Loucy (cell line): ENCODE measurements around the gene ERI2.

Experiments used
- H2AFZ ChIP-seq: fragments of 200-600 bp; sonication (generic); 2 replicates; pipeline ENCODE4 v1.6.0; 2016; ENCODE audit warnings: antibody characterized with exemption, mild to moderate bottlenecking, low read length, moderate library complexity
- H3F3A ChIP-seq: fragments of 200-600 bp; 2 replicates; pipeline ENCODE4 v1.6.0; 2016; ENCODE audit warnings: antibody characterized with exemption, low read depth, mild to moderate bottlenecking
- H3K27me3 ChIP-seq: fragments of 200-600 bp; sonication (generic); 2 replicates; pipeline ENCODE4 v1.6.1; 2014; ENCODE audit warnings: low read length, mild to moderate bottlenecking; ENCODE audit not compliant: insufficient read depth, poor library complexity, severe bottlenecking
- H3K36me3 ChIP-seq: fragments of 200-600 bp; sonication (generic); 2 replicates; pipeline ENCODE4 v1.6.1; 2016; ENCODE audit warnings: low read length; ENCODE audit not compliant: insufficient read depth
- H3K4me1 ChIP-seq: fragments of 200-600 bp; sonication (generic); 2 replicates; pipeline ENCODE4 v1.5.1; 2014; ENCODE audit warnings: low read length, mild to moderate bottlenecking; ENCODE audit not compliant: insufficient read depth, poor library complexity, severe bottlenecking
- H3K4me2 ChIP-seq: fragments of 200-600 bp; sonication (generic); 2 replicates; pipeline ENCODE4 v1.6.0; 2014; ENCODE audit warnings: antibody characterized with exemption, low read length, low read depth, mild to moderate bottlenecking; ENCODE audit not compliant: poor library complexity, severe bottlenecking
- H3K4me3 ChIP-seq: fragments of 200-600 bp; sonication (generic); 2 replicates; pipeline ENCODE4 v1.5.1; 2014; ENCODE audit warnings: low read length, mild to moderate bottlenecking, mixed read lengths; ENCODE audit not compliant: poor library complexity, severe bottlenecking
- H3K79me2 ChIP-seq: fragments of 200-600 bp; sonication (generic); 2 replicates; pipeline ENCODE4 v1.6.1; 2014; ENCODE audit warnings: low read length; ENCODE audit not compliant: insufficient read depth
- H3K9ac ChIP-seq: fragments of 200-600 bp; sonication (generic); 2 replicates; pipeline ENCODE4 v1.6.0; 2014; ENCODE audit warnings: mild to moderate bottlenecking, low read depth, low read length, moderate library complexity; ENCODE audit not compliant: poor library complexity, severe bottlenecking
- H3K9me2 ChIP-seq: fragments of 200-600 bp; sonication (generic); replicated peaks from 2 replicates; pipeline ENCODE4 v1.6.1; 2016; ENCODE audit warnings: low read depth, low read length, mixed read lengths
- H3K9me3 ChIP-seq: fragments of 200-600 bp; sonication (generic); 2 replicates; pipeline ENCODE4 v1.6.1; 2014; ENCODE audit warnings: mild to moderate bottlenecking, antibody characterized with exemption, low read length, low read depth; ENCODE audit not compliant: insufficient read depth
- H4K20me1 ChIP-seq: fragments of 200-600 bp; sonication (generic); 2 replicates; pipeline ENCODE4 v1.6.0; 2014; ENCODE audit warnings: antibody characterized with exemption, low read length, mild to moderate bottlenecking; ENCODE audit not compliant: insufficient read depth, poor library complexity, severe bottlenecking
- EZH2phosphoT487 ChIP-seq: fragments of 200-600 bp; IDR thresholded peaks from 2 replicates; pipeline ENCODE4 v1.6.1; 2018; ENCODE audit warnings: antibody characterized with exemption, mild to moderate bottlenecking, moderate library complexity, borderline replicate concordance
- TF ChIP-seq, protein P1 (sequence below): fragments of 200-600 bp; sonication (generic); conservative IDR thresholded peaks from 2 replicates; pipeline ENCODE4 v1.5.1; 2014; ENCODE audit warnings: mild to moderate bottlenecking, antibody characterized with exemption, low read length

ERI2 gene

DNA sequence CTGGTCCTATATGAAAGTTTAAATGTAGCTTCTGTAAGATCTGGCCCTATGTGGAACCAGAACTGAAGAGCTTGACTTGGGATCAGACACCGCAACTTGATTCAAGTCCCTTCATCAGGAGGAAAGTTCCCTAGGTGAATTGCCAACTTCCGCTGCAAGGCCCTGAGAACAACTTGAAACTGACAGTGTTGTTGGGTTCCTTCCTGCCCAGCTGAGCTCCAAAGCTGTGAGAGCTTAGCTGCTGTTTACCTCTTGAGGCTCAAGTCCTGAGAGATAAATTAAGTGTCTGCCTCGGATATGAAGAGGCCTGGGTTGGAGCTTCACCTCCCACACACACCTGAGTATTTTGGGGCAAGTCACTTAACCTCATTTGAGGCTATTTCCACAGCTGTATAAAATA lies 44.7 kb upstream of the ERI2 start:
- Histone ChIP-seq H3K36me3 (peaks cover 24% of the 10 kb centered on the region; the same call in 1 of the 2 replicates), H4K20me1 (no peaks in the 10 kb centered on the region), H3K4me3 (no peak overlapping the region), H3K79me2 (no peaks in the 10 kb centered on the region), H3K9me3 (no peaks in the 10 kb centered on the region), H3K4me2 (no peak overlapping the region), H3K4me1 (peaks cover 24% of the 10 kb centered on the region), H3K9ac (no peak overlapping the region), H2AFZ (no peak overlapping the region), H3K27me3 (no peaks in the 10 kb centered on the region), H3F3A (no peaks in the 10 kb centered on the region), H3K9me2 (no peaks in the 10 kb centered on the region)
- TF ChIP-seq EZH2phosphoT487: no peak
- TF ChIP-seq, protein P1, sequence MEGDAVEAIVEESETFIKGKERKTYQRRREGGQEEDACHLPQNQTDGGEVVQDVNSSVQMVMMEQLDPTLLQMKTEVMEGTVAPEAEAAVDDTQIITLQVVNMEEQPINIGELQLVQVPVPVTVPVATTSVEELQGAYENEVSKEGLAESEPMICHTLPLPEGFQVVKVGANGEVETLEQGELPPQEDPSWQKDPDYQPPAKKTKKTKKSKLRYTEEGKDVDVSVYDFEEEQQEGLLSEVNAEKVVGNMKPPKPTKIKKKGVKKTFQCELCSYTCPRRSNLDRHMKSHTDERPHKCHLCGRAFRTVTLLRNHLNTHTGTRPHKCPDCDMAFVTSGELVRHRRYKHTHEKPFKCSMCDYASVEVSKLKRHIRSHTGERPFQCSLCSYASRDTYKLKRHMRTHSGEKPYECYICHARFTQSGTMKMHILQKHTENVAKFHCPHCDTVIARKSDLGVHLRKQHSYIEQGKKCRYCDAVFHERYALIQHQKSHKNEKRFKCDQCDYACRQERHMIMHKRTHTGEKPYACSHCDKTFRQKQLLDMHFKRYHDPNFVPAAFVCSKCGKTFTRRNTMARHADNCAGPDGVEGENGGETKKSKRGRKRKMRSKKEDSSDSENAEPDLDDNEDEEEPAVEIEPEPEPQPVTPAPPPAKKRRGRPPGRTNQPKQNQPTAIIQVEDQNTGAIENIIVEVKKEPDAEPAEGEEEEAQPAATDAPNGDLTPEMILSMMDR: no peak

DNA sequence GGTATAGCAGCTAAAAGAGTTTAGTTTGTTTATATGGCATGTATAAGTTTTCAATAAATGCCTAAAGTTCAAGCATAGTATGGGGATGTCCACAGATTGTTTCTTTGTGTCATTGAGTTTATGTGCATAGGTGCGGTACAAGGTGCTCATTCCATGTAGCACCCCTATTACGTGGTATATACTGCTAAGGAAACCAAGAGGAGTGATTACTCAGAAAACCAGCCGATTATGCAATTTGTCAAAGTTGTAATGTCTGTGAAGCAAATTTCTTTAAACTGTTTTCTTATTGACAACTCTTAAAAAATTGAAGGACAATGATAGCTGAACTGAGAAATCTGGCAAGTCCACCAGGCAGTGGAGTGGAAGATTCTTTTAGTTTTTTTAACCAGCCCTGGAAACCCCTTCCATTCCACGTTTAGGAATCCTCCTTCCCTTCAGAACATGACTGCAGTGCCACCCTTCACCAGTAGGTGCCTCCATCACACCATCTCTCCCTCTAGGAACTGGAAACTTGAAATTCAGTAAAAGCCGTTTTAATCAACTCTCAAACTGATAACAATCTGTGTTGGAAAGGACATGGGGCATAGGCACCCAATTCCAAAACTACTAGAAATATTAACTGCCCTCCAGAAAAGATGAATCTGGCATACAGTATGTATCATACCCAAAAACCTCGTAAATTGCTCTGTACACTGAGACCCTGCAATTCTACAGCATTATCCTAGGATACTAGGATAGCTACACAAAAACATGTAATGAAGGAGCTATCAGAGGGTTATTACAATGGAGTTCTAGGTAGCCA lies 43.5 kb upstream of the ERI2 start:
- H3K79me2 ChIP-seq: no peaks in the 10 kb centered on the region
- H3K4me1 ChIP-seq: peaks cover 30% of the 10 kb centered on the region
- no peak overlapping the region for H3K4me3 ChIP-seq
- H4K20me1 ChIP-seq: no peaks in the 10 kb centered on the region
- no peak overlapping the region for H2AFZ ChIP-seq
- H3K27me3 ChIP-seq: no peaks in the 10 kb centered on the region
- no peak for TF ChIP-seq EZH2phosphoT487
- TF ChIP-seq, protein P1: peak; percentile 100
- H3K36me3 ChIP-seq: peaks cover 20% of the 10 kb centered on the region; the same call in 1 of the 2 replicates
- H3K9me3 ChIP-seq: no peaks in the 10 kb centered on the region
- no peaks in the 10 kb centered on the region for H3K9me2 ChIP-seq
- no peak overlapping the region for H3K9ac ChIP-seq
- 0 out of 2 replicates have a peak, but pooled peaks cover 2% of the 10 kb centered on the region for H3F3A ChIP-seq
- no peak overlapping the region for H3K4me2 ChIP-seq

GRCh38 chr16:20847550-20847949 lies 41.3 kb upstream of the ERI2 start:
- H3K9me3 ChIP-seq: no peaks in the 10 kb centered on the region
- 0 out of 2 replicates have a peak, but pooled peaks cover 11% of the 10 kb centered on the region for H3F3A ChIP-seq
- H2AFZ ChIP-seq: no peak overlapping the region
- peaks cover 46% of the 10 kb centered on the region for H3K4me1 ChIP-seq
- TF ChIP-seq EZH2phosphoT487: no peak
- TF ChIP-seq, protein P1: no peak
- H3K4me2 ChIP-seq: peak overlapping the region; percentile 21
- H3K4me3 ChIP-seq: no peak overlapping the region
- H3K9me2 ChIP-seq: no peaks in the 10 kb centered on the region
- no peaks in the 10 kb centered on the region for H4K20me1 ChIP-seq
- H3K9ac ChIP-seq: peak overlapping the region; percentile 18
- H3K79me2 ChIP-seq: no peaks in the 10 kb centered on the region
- H3K27me3 ChIP-seq: no peaks in the 10 kb centered on the region
- peaks cover 20% of the 10 kb centered on the region; the same call in 1 of the 2 replicates for H3K36me3 ChIP-seq
